K562 (cell line): ENCODE measurements around the gene ITGAL. TPM values are rescaled to one million over a fixed set of nuclear protein-coding genes. Genes with fewer than 3 reads are reported as not detected.

Experiments used
- ATF3 ChIP-seq, 2 experiments: fragments of 450-650 bp in 1 of 2; sonication (generic) in 1 of 2; formaldehyde crosslinking in 1 of 2; IDR thresholded peaks in 1 of 2; conservative IDR thresholded peaks in 1 of 2; 2 replicates each; pipeline versions ENCODE4 v1.6.1 to v1.8.1; 2016 to 2023; ENCODE audit warnings: mild to moderate bottlenecking in 2 of 2, moderate library complexity in 2 of 2, inconsistent platforms in 1 of 2, missing genetic modification reagents in 1 of 2
- CTBP1 ChIP-seq: fragments of 450-650 bp; IDR thresholded peaks from 2 replicates; pipeline ENCODE4 v1.6.1; 2016; ENCODE audit warnings: borderline replicate concordance
- CUX1 ChIP-seq: fragments of 200-800 bp; sonication (Bioruptor generic); IDR thresholded peaks from 2 replicates; pipeline ENCODE4 v1.6.1; 2016; ENCODE audit warnings: missing genetic modification characterization, missing compliant biosample characterization
- ETV5 ChIP-seq: sonication (generic); formaldehyde crosslinking; IDR thresholded peaks from 2 replicates; pipeline ENCODE4 v1.4.0; 2020; ENCODE audit warnings: low read depth, mild to moderate bottlenecking, missing genetic modification reagents
- FOXA3 ChIP-seq, 2 experiments: fragments of 450-650 bp in 1 of 2; sonication (generic) in 1 of 2; formaldehyde crosslinking; IDR thresholded peaks in 1 of 2; conservative IDR thresholded peaks in 1 of 2; 2 replicates each; pipeline versions ENCODE4 v1.4.0 to v1.8.0; 2020 to 2022; ENCODE audit warnings: mild to moderate bottlenecking in 2 of 2, missing genetic modification reagents in 1 of 2
- KAT7 ChIP-seq: sonication (generic); formaldehyde crosslinking; IDR thresholded peaks from 2 replicates; pipeline ENCODE4 v1.8.0; 2022; ENCODE audit warnings: missing genetic modification reagents, mild to moderate bottlenecking, borderline replicate concordance
- KDM4B ChIP-seq, 2 experiments: fragments of 450-650 bp in 1 of 2; sonication (generic) in 1 of 2; IDR thresholded peaks; 2 replicates each; pipeline ENCODE4 v1.6.1; 2016 to 2017; ENCODE audit warnings: borderline replicate concordance in 2 of 2, antibody characterized with exemption in 1 of 2, low read depth in 1 of 2, mild to moderate bottlenecking in 1 of 2
- NEUROD1 ChIP-seq: fragments of 150-350 bp; IDR thresholded peaks from 2 replicates; pipeline ENCODE4 v1.6.1; 2014; ENCODE audit warnings: borderline replicate concordance, low read length, low read depth; ENCODE audit not compliant: partially characterized antibody
- NR2C2 ChIP-seq, 2 experiments: fragments of 200-800 bp in 1 of 2; sonication (Bioruptor generic) in 1 of 2; sonication (generic) in 1 of 2; formaldehyde crosslinking in 1 of 2; IDR thresholded peaks; 2 replicates each; pipeline versions ENCODE4 v1.6.1 to v1.8.0; 2016 to 2022; ENCODE audit warnings: mild to moderate bottlenecking in 1 of 2, missing compliant biosample characterization in 1 of 2, missing genetic modification characterization in 1 of 2, missing genetic modification reagents in 1 of 2
- PHF8 ChIP-seq: fragments of 200-600 bp; sonication (generic); IDR thresholded peaks from 2 replicates; pipeline ENCODE4 v1.6.1; 2012; ENCODE audit warnings: mixed run types, mild to moderate bottlenecking, inconsistent platforms, low read length, moderate library complexity, borderline replicate concordance
- TAF9B ChIP-seq: fragments of 450-650 bp; IDR thresholded peaks from 2 replicates; pipeline ENCODE4 v1.6.1; 2018; ENCODE audit warnings: mild to moderate bottlenecking; ENCODE audit not compliant: partially characterized antibody
- ZNF589 ChIP-seq: fragments of 200-800 bp; sonication (Bioruptor generic); IDR thresholded peaks from 2 replicates; pipeline ENCODE4 v1.6.1; 2016; ENCODE audit warnings: low read depth, missing genetic modification characterization, missing compliant biosample characterization
- polyA plus RNA-seq, 8 experiments: library from polyadenylated mRNA; depleted of rRNA in 4 of 8; stranded (reverse) in 5 of 8; unstranded in 3 of 8; fragments of >200 nt; fragmentation: Nextera tagmentation in 2 of 8; fragmentation: Illumina TruSeq in 1 of 8; extraction: Ambion mirVana in 2 of 8; extraction: Trizol in 1 of 8; gene quantifications; 2 replicates each; pipeline versions ENCODE4 v1.2.1 to v1.2.3, GENCODE V29; 2011 to 2014; ENCODE audit warnings: inconsistent platforms in 1 of 8, missing spikeins in 1 of 8
- total RNA-seq, 7 experiments: library from RNA; depleted of rRNA in 6 of 7; stranded (reverse); fragments of >200 nt in 6 of 7; fragmentation: Illumina TruSeq in 2 of 7; extraction: Trizol in 2 of 7; gene quantifications; 2 replicates each; pipeline versions ENCODE4 v1.2.1 to v1.2.3, GENCODE V29; 2011 to 2021; ENCODE audit warnings: low replicate concordance in 1 of 7
- TF ChIP-seq, protein P1 (sequence below): fragments of 250-450 bp; sonication (Bioruptor Pico); IDR thresholded peaks from 2 replicates; pipeline ENCODE4 v1.4.0; 2020
- TF ChIP-seq, protein P2 (sequence below): fragments of 200-800 bp; sonication (Bioruptor generic); IDR thresholded peaks from 2 replicates; pipeline ENCODE4 v1.6.1; 2017; ENCODE audit warnings: missing genetic modification characterization, missing compliant biosample characterization

The ITGAL gene
- total and polyA plus RNA-seq, 9 of the 15 experiments (the other 6 are each of a cell fraction or from before 2014, with no cell fraction given), result 0.01 to 0.53 TPM; not detected in 7

DNA sequence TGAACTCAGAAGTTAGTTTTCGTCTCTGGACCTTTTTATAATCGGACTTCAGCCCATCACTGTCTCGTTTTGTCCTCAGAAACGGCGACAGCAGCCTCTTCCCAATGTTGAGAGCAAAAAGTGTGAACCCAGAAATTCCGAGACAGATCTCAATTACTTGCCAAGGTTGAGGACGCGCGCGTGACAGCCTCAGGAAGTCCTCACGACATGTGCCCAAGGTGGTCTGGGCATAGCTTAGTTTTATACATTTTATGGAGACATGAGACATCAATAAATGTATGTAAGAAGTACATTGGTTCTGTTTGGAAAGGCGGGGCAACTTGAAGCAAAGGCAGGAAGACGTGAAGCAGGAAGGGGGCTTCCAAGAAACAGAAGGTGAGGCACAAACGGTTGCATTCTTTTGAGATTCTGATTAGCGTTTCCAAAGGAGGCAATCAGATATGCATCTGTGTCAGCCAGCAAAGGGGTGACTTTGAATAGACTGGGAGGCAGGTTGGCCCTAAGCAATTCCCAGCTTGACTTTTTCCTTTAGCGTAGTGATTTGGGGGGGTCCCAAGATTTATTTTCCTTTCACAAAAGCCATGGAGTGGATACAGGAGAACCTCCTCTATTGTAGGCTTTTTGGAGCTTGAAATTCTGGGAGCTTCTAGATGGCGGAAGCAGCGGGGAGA is 62.7 kb downstream of the ITGAL start (continued):
- TF ChIP-seq, protein P1, sequence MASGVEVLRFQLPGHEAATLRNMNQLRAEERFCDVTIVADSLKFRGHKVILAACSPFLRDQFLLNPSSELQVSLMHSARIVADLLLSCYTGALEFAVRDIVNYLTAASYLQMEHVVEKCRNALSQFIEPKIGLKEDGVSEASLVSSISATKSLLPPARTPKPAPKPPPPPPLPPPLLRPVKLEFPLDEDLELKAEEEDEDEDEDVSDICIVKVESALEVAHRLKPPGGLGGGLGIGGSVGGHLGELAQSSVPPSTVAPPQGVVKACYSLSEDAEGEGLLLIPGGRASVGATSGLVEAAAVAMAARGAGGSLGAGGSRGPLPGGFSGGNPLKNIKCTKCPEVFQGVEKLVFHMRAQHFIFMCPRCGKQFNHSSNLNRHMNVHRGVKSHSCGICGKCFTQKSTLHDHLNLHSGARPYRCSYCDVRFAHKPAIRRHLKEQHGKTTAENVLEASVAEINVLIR (CRISPR knock-in tag), result no peak
- TF ChIP-seq NR2C2 (CRISPR knock-in tag; IDR thresholded peaks at IDR 0.05), result no peak
- peak; percentile 95 for TF ChIP-seq NR2C2 (tag; IDR thresholded peaks at IDR 0.05)
- 0 out of 2 replicates have a peak, but pooled peaks have one; percentile 10 for TF ChIP-seq KAT7
- TF ChIP-seq FOXA3 (CRISPR knock-in tag; conservative IDR thresholded peaks at IDR 0.05 in 1 of 2, IDR thresholded peaks at IDR 0.05 in 1 of 2), result 0 out of 4 replicates have a peak, but pooled peaks of 1 of the 2 experiments have one; percentile 1
- TF ChIP-seq CUX1 (CRISPR knock-in tag), result peak; percentile 85
- peak; percentile 34; the same call in 1 of the 2 replicates for TF ChIP-seq PHF8
- no peak for TF ChIP-seq ATF3 (IDR thresholded peaks at IDR 0.05)
- TF ChIP-seq ATF3 (CRISPR knock-in tag; conservative IDR thresholded peaks at IDR 0.05), result 0 out of 2 replicates have a peak, but pooled peaks have one; percentile 18
- TF ChIP-seq, protein P2, sequence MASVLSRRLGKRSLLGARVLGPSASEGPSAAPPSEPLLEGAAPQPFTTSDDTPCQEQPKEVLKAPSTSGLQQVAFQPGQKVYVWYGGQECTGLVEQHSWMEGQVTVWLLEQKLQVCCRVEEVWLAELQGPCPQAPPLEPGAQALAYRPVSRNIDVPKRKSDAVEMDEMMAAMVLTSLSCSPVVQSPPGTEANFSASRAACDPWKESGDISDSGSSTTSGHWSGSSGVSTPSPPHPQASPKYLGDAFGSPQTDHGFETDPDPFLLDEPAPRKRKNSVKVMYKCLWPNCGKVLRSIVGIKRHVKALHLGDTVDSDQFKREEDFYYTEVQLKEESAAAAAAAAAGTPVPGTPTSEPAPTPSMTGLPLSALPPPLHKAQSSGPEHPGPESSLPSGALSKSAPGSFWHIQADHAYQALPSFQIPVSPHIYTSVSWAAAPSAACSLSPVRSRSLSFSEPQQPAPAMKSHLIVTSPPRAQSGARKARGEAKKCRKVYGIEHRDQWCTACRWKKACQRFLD (CRISPR knock-in tag), result peak; percentile 69; the same call in 1 of the 2 replicates
- 0 out of 2 replicates have a peak, but pooled peaks have one; percentile 9 for TF ChIP-seq ETV5 (CRISPR knock-in tag)
- peak; percentile 12 for TF ChIP-seq NEUROD1
- TF ChIP-seq TAF9B, result peak; percentile 53
- TF ChIP-seq CTBP1, result no peak
- peak; percentile 68; the same call in 1 of the 2 replicates for TF ChIP-seq ZNF589
- no peak for TF ChIP-seq KDM4B (IDR thresholded peaks at IDR 0.05; ENCODE audit: borderline replicate concordance in 2 of 2, low read depth in 1 of 2)
